GM19240 (cell line): ENCODE measurements around the gene ATP6V0B.

Experiments used
- DNase-seq: peaks from one replicate; pipeline ENCODE4 v3.0.0; 2011; ENCODE audit warnings: low spot score; ENCODE audit not compliant: insufficient read length

Gene ATP6V0B

GRCh38 chr1:43974443-43975248 is at the start of gene ATP6V0B:
Gene ATP6V0B, plus strand, starts transcription at chr1:43974960. Its CDS starts 81 bp downstream, at chr1:43975041.
- DNase-seq, result peak; percentile 96

DNA sequence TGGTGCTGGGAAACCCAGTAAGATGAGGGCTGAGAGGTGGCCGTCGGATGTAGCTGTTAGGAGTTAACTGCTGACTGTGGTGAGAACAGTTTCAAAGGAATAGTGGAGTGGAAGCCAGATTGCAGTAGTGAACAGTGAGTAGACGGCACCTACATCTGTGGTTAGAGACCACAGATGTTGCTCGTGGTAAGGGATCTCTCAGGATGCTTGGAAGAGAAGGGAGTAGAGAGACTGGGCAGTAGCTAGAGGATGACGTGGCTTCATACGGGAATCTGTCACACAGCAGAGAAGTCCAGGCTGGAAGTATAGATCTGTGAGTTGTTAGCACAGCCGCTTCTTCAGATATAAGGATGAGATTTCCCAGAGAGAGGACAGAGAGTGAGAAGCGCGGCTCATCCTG is 48.9 kb upstream of the ATP6V0B start:
- DNase-seq, result no peak

DNA sequence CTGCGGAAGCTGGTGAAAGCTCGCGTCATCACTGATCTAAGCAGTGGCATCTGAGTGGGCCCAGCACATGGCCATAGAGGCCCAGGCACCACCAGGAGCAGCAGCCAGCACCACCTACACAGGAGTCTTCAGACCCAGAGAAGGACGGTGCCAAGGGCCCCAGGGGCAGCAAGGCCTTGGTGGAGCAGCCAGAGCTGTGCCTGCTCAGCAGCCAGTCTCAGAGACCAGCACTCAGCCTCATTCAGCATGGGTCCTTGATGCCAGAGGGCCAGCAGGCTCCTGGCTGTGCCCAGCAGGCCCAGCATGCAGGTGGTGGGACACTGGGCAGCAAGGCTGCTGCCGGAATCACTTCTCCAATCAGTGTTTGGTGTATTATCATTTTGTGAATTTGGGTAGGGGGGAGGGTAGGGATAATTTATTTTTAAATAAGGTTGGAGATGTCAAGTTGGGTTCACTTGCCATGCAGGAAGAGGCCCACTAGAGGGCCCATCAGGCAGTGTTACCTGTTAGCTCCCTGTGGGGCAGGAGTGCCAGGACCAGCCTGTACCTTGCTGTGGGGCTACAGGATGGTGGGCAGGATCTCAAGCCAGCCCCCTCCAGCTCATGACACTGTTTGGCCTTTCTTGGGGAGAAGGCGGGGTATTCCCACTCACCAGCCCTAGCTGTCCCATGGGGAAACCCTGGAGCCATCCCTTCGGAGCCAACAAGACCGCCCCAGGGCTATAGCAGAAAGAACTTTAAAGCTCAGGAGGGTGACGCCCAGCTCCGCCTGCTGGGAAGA is 44.4 kb upstream of the ATP6V0B start:
- peak; percentile 51 for DNase-seq

DNA sequence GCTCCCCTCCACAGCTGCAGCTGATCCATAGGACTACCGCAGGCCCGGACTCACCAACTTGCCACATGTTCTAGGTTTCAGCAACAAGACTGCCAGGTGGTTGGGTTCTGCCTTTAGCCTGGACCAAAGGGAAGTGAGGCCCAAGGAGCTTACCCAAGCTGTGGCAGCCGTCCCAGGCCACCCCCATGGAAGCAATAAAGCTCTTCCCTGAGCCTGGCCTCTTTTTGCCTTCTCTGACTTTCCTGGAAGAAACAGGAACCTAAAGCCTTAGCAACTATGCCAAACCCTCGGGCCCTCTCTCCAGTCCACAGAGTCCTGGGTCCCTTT is 43.8 kb upstream of the ATP6V0B start:
- no peak for DNase-seq

- DNase-seq, result no peak
Observed at GRCh38 chr1:43931711-43932660, 42.8 kb upstream of the ATP6V0B start.

GRCh38 chr1:43932786-43933385 is 41.9 kb upstream of the ATP6V0B start:
- DNase-seq, result no peak

DNA sequence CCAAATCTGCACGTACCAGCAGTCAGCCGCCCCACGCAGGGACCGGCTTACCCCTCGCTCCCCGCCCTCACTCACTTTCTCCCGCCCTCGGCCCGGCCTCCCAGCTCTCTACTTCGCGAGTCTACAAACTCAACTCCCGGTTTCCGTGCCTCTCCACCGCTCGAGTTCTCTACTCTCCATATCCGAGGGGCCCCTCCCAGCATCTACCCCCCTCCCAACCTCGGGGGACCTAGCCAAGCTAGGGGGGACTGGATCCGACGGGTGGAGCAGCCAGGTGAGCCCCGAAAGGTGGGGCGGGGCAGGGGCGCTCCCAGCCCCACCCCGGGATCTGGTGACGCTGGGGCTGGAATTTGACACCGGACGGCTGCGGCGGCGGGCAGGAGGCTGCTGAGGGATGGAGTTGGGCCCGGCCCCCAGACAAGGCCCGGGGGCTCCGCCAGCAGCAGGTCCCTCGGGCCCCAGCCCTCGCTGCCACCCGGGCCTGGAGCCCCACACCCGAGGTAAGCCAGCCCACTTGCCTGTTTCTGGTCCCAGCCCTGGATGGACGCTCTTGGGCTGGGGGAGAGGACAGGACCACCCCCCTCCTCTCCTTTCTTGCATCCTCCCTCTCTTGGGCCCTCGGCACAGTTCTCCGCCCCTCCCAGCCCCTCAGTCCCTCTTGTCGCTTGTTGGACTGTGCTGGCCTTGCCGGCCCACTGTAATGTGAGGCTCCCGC is 41.2 kb upstream of the ATP6V0B start, which contains the start of gene ARTN:
ARTN (plus strand) TSS at position 416 of the 715 bp plus-strand sequence. CDS start 1,856 bp downstream, outside the sequence.
- DNase-seq, result no peak

- DNase-seq, result peak; percentile 81
Observed at GRCh38 chr1:43934101-43934985, 40.4 kb upstream of the ATP6V0B start.

- no peak for DNase-seq
Observed at GRCh38 chr1:43934986-43935324, 39.8 kb upstream of the ATP6V0B start.

- DNase-seq, result no peak
Observed at GRCh38 chr1:43935711-43936427, 38.9 kb upstream of the ATP6V0B start.

GRCh38 chr1:43936431-43937151 is 38.2 kb upstream of the ATP6V0B start:
- no peak for DNase-seq

DNA sequence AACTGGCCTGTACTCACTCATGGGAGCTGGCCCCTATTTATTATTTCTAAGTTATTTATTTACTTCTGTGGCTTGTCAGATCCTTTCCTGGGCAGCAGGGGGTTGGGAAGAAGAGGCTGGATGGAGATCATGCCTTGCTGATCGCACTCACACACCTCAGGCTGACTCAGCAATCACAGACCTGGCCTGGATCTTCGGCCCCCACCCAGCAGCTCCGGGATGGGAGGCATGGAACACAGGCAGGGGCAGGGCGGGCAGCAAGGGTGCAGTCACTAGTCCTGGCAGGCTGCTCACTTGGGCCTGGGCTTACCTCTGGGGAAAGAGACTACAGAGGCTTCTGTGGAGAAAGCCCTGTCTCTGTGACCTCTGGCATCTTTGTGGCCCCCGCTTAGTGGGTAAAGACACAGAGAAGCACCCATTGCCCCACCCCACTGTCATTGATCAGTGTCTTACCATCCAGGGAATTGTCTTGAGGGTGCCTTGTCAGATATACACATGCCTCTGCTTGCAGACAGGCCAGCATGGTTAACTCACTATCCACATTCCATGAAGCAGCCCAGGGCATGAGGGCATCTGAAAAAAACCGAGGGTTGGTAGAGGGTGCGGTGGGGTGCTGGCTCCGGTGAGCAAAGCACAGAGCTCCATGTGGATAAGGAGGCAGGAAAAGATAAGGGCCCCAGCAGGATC is 37.4 kb upstream of the ATP6V0B start:
- no peak for DNase-seq

GRCh38 chr1:43938383-43938782 is 36.4 kb upstream of the ATP6V0B start:
- DNase-seq, result no peak

GRCh38 chr1:43938892-43939587 is 35.7 kb upstream of the ATP6V0B start:
- DNase-seq, result no peak

DNA sequence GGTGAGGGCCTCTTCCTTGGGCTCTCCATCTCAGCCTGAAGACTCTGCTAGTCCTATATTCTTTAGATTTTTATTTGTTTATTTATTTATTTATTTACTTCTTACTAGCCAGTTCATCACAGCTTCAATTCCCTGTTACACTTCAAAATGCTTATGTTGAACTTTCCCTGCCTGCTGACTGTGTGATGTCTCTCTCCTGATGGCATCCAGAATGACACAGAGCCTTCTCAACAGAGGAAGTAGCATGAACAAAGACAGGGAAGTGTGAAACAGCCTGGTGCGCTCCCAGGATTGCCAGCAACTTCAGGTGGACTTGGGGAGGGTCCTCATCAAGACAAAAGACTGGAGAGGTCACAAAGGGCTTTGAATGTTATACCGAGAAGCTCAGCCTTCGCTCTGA is 32.3 kb upstream of the ATP6V0B start:
- no peak for DNase-seq

GRCh38 chr1:43944860-43945259 is 29.9 kb upstream of the ATP6V0B start:
- DNase-seq, result no peak

- DNase-seq, result no peak
Observed at GRCh38 chr1:43945674-43946235, 29.0 kb upstream of the ATP6V0B start.
